Measurements from ENCODE around the gene HES4.
A peak's percentile ranks its signal among the peaks of the same experiment; 100 is the strongest.
"Not testable (repeated sequence)": the region's sequence is repeated elsewhere in the genome, so short reads cannot be mapped to it uniquely, and the experiment has no call there.

The HES4 gene

GRCh38 chr1:978835-979743 lies 20.8 kb downstream of the HES4 start:
- DNase-seq (ENCODE audit: low read depth), result no peak

- no peak for DNase-seq (ENCODE audit: low read depth)
These were observed 21.6 kb downstream of the HES4 start for GRCh38 chr1:978069-978834.

DNA sequence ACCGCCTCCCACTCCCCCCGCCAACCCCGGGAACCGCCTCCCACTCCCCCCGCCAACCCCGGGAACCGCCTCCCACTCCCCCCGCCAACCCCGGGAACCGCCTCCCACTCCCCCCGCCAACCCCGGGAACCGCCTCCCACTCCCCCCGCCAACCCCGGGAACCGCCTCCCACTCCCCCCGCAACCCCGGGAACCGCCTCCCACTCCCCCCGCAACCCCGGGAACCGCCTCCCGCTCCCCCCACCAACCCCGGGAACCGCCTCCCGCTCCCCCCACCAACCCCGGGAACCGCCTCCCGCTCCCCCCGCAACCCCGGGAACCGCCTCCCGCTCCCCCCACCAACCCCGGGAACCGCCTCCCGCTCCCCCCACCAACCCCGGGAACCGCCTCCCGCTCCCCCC lies 23.1 kb downstream of the HES4 start:
- DNase-seq (ENCODE audit: low read depth), result not testable (repeated sequence)

GRCh38 chr1:975896-976683 lies 23.8 kb downstream of the HES4 start:
- DNase-seq (ENCODE audit: low read depth), result peak; percentile 43

- DNase-seq (ENCODE audit: low read depth), result no peak
These were observed 24.5 kb downstream of the HES4 start for GRCh38 chr1:975365-975764.

- DNase-seq (ENCODE audit: low read depth), result no peak
These were observed 25.1 kb downstream of the HES4 start for GRCh38 chr1:974687-975328.

DNA sequence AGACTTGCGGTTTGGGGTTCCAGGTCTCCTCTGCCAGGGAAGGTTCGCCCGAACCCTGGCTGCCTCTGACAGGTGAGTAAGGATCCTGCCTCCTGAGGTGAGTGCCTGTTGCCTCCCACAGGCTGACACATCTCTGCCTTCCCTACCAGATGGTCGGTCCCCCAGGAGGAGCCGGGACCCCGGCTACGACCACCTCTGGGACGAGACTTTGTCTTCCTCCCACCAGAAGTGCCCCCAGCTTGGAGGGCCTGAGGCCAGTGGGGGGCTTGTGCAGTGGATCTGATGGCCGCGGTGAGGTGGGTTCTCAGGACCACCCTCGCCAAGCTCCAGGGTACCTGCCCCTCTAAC lies 25.6 kb downstream of the HES4 start:
- no peak for DNase-seq (ENCODE audit: low read depth)

- DNase-seq (ENCODE audit: low read depth), result no peak
These were observed 26.2 kb downstream of the HES4 start for GRCh38 chr1:973459-974292.

GRCh38 chr1:972726-973458 lies 27.0 kb downstream of the HES4 start:
- DNase-seq (ENCODE audit: low read depth), result no peak

- DNase-seq (ENCODE audit: low read depth), result no peak
These were observed 28.0 kb downstream of the HES4 start for GRCh38 chr1:971751-972506.

DNA sequence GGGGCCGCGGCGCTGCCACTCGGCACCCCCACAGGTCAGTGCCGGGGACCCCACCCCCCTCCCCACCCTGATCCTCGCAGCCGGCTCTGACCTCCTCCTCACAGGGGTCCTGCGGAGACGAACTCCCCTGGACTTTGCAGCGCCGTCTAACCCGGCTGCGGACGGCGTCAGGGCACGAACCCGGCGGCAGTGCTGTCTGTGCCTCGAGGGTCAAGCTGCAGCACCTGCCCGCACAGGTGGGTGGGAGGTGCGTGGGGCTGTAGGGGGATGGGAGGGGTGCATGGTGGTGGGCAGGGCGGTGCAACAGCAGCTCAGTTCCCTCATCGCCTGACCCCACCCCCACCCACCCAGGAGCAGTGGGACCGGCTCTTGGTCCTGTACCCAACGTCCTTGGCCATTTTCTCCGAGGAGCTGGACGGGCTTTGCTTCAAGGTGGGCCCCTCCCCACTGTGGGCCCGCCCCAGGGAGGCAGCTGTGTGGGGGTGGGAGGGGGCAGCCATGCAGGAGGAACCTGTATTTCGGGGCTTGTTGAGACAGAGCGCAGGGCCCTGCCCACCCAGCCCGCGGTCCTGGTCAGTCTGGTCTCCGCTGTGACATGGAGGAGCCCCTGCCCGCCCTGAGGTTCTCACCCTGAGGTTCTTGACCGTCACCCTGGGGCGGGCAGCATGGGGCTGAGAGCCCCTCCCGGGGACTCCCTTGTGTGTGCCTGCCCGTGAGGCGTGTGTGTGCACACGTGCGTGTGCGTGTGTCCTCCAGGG lies 28.7 kb downstream of the HES4 start:
- no peak for DNase-seq (ENCODE audit: low read depth)

GRCh38 chr1:970242-970972 lies 29.5 kb downstream of the HES4 start:
- DNase-seq (ENCODE audit: low read depth), result no peak

- DNase-seq (ENCODE audit: low read depth), result no peak
These were observed 30.5 kb downstream of the HES4 start for GRCh38 chr1:969260-969855.

DNA sequence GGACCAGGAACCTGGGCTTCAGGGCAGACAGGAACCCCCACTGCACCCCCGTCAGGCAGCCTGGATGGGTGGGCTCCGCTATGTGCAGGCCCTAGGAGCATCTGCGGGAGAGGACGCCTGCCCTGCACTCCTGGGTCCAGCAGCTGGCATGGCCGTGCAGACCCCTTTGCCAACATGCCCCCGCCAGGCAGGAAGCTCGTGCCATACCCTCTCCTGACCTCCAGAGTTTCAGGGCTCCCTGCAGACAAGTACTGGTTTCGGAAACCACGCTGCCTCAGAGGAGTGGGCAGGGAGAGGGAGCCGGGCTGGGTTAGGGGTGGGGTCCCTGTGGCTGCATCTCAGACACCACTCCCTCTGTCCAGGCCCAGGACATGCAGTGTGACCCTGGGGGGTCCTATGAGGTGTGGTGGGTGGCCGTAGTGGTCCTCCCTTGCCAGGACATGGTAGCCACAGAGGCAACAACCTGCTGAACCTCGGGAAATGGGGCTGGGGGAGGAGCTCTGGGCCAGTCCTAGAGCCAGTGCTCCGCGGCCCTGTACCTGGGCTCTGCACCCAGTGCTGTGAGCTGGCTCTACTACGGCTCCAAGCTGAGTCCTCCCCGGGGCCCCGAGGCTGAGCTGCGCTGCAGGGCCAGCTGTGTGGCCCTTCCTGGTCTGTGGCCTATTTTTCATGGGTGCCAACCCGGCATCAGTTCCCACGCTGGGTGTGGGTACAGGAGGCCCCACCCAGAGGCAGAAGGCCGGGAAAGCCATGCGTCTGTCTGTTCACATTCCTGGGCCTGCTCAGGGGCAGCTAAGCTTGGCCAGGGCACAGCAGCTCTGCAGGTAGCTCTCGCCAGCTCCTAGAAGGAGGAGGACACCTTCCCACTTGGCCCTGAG lies 32.2 kb downstream of the HES4 start:
- DNase-seq (ENCODE audit: low read depth), result no peak

GRCh38 chr1:966704-967300 lies 33.1 kb downstream of the HES4 start:
- peak; percentile 81 for DNase-seq (ENCODE audit: low read depth)

GRCh38 chr1:966135-966703 lies 33.7 kb downstream of the HES4 start, which contains the start of gene PLEKHN1:
Gene PLEKHN1, plus strand, starts transcription at chr1:966482. Its CDS starts 50 bp downstream, at chr1:966532.
- no peak for DNase-seq (ENCODE audit: low read depth)

Measured in stimulated activated CD8-positive, alpha-beta memory T cell treated with anti-CD3 and anti-CD28 coated beads, Interleukin-4, amount 100 ng/mL, for 24 hours (primary cell).